RWPE1 (cell line): Measurements from ENCODE around the gene TADA3.

Experiments
- CTCF ChIA-PET: fragments of 350-600 bp; sonication (Branson Sonifier 250); formaldehyde crosslinking; extraction: SDS; loops from one replicate; lab custom pipeline; 2021; lab: Yijun Ruan, JAX
- POLR2A ChIA-PET: fragments of 400-600 bp; formaldehyde crosslinking; extraction: SDS; loops from one replicate; lab custom pipeline; 2020; ENCODE audit warnings: antibody characterized with exemption; ENCODE audit not compliant: low non-redundant PET; lab: Yijun Ruan, JAX
- DNase-seq: peaks from one replicate; pipeline ENCODE4 v3.0.0; 2012; ENCODE audit warnings: low spot score
- H3K27ac ChIP-seq: fragments of 450-650 bp; 2 replicates; pipeline ENCODE4 v1.5.1; 2017
- CTCF ChIP-seq: fragments of 450-650 bp; conservative IDR thresholded peaks from 2 replicates; pipeline ENCODE4 v1.5.1; 2017; ENCODE audit warnings: low read depth, mild to moderate bottlenecking

The TADA3 gene

GRCh38 chr3:9820543-9820942 is 28.3 kb upstream of the TADA3 start:
- DNase-seq, result no peak
- H3K27ac ChIP-seq, result no peak overlapping the region
- CTCF ChIA-PET, result no interaction called here
- POLR2A ChIA-PET, result no interaction called here
- TF ChIP-seq CTCF, result no peak

- TF ChIP-seq CTCF, result no peak
- H3K27ac ChIP-seq, result no peak overlapping the region
- POLR2A ChIA-PET, result no interaction called here
- CTCF ChIA-PET, result interaction anchor here (0.6 kb wide), 1 partner anchor 18 kb away, joined by 3 read pairs; no protein-coding TSS in a partner anchor
- DNase-seq, result no peak
These were observed 26.5 kb upstream of the TADA3 start for GRCh38 chr3:9818666-9819335.

DNA sequence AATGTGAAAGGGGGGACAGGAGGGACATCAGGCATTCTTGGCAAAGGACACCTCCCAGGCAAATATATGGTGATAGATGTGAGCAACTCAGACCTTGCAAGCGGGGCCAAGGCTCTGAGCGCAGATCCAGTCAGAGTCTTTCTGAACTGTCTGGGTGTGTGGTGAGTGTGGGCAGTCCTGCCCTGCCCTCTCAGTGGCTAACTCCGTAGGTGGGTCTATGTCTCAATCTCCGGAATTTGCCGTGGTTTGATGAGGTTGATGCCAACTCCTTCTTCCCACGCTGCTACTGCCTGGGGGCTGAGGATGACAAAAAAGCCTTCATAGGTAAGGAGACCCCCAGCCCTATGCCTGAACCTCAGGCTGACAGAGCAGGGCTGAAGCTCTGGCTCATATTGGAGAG is 25.2 kb upstream of the TADA3 start:
- TF ChIP-seq CTCF, result no peak
- CTCF ChIA-PET, result no interaction called here
- DNase-seq, result no peak
- H3K27ac ChIP-seq, result no peak overlapping the region
- POLR2A ChIA-PET, result no interaction called here

- no peak overlapping the region for H3K27ac ChIP-seq
- ChIA-PET CTCF (no interaction called here), POLR2A (no interaction called here)
- no peak for DNase-seq
- no peak for TF ChIP-seq CTCF
These were observed 23.7 kb upstream of the TADA3 start for GRCh38 chr3:9815986-9816385.

DNA sequence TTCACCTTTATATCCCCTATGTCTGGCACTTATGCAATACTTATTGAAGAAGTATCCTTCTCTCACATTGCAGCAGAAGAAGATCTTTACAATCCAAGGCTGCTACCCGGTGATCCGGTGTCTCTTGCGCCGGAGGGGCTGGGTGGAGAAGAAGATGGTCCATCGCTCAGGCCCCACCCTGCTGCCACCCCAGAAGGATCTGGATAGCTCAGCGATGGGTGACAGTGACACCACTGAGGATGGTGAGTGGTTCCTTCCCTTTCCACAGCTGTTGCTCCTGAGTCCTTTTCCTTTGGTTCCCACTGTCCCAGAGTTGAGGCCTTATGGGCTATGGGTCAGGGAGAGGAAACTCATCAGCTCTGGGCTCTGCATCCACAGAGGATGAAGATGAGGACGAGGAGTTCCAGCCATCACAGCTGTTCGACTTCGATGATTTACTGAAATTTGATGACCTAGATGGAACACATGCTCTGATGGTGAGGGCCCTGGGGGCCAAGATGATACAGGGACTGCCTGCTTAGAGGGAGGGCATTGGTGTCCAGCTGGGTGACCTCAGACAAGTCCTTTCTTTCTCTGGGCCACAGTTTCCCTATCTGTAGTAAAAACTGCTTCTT is 20.7 kb upstream of the TADA3 start:
- TF ChIP-seq CTCF, result no peak
- CTCF ChIA-PET, result interaction anchor here (0.6 kb wide), 1 partner anchor 1246 kb away, joined by 4 read pairs; no protein-coding TSS in a partner anchor
- no peak for DNase-seq
- POLR2A ChIA-PET, result no interaction called here
- no peak overlapping the region for H3K27ac ChIP-seq

GRCh38 chr3:9810846-9811245 is 18.6 kb upstream of the TADA3 start:
- H3K27ac ChIP-seq, result peak overlapping the region; percentile 89

More at GRCh38 chr3:9810846-9811245, 18.6 kb upstream of the TADA3 start:
- ChIA-PET POLR2A (no interaction called here), CTCF (no interaction called here)
- TF ChIP-seq CTCF, result no peak
- no peak for DNase-seq
